Activated T-cell treated with anti-CD3 and anti-CD28 coated beads, Interleukin-2, amount 50 U/mL, for 24 hours (primary cell): ENCODE results near the gene WSB1.
"Not testable (repeated sequence)": the region's sequence is repeated elsewhere in the genome, so short reads cannot be mapped to it uniquely, and the experiment has no call there.

ENCODE experiments used
- DNase-seq: peaks from one replicate; pipeline ENCODE4 v3.0.0-alpha.2; 2020
- H3K27ac Mint-ChIP-seq: 2 replicates; pipeline ENCODE4 v1.8.0; 2020; ENCODE audit warnings: mild to moderate bottlenecking, mixed read lengths
- H3K27me3 Mint-ChIP-seq: 2 replicates; pipeline ENCODE4 v1.8.0; 2020; ENCODE audit warnings: mixed read lengths
- H3K36me3 Mint-ChIP-seq: 2 replicates; pipeline ENCODE4 v1.8.0; 2020; ENCODE audit warnings: low read depth, mixed read lengths
- H3K4me1 Mint-ChIP-seq: 2 replicates; pipeline ENCODE4 v1.8.0; 2020; ENCODE audit warnings: low read depth, mixed read lengths
- H3K4me3 Mint-ChIP-seq: 2 replicates; pipeline ENCODE4 v1.8.0; 2020; ENCODE audit warnings: mild to moderate bottlenecking, moderate library complexity, mixed read lengths
- H3K9me3 Mint-ChIP-seq: 2 replicates; pipeline ENCODE4 v1.8.0; 2020; ENCODE audit warnings: mixed read lengths

The WSB1 gene

GRCh38 chr17:27265333-27265732 lies 28.6 kb upstream of the WSB1 start:
- Mint-ChIP-seq H3K36me3 (no peaks in the 10 kb centered on the region), H3K27me3 (peaks cover 8% of the 10 kb centered on the region), H3K27ac (no peak overlapping the region), H3K4me1 (no peaks in the 10 kb centered on the region), H3K9me3 (no peaks in the 10 kb centered on the region), H3K4me3 (no peak overlapping the region)
- DNase-seq: no peak

DNA sequence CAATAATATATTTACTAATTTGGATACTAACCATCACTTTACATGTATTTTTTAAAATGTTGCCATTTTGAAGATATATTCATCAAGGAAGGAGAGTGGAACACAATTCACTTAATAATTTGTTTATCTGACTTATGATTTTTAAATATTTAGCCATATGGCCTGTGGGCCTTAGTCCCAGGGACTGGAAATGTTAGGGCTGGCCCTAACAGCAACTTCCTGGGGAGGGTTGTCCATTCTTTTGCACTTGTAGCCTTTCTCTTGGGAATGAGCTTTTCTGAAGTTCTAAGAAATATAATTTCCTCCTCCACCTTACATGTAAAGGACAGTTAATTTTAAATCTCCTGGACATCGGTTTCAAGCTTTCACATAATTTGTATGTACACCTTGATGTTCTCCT lies 27.7 kb upstream of the WSB1 start:
- Mint-ChIP-seq H3K27me3 (peaks cover 10% of the 10 kb centered on the region), H3K36me3 (no peaks in the 10 kb centered on the region), H3K4me1 (no peaks in the 10 kb centered on the region), H3K9me3 (no peaks in the 10 kb centered on the region), H3K27ac (no peak overlapping the region), H3K4me3 (no peak overlapping the region)
- no peak for DNase-seq

- Mint-ChIP-seq H3K4me3 (no peak overlapping the region), H3K27ac (no peak overlapping the region), H3K36me3 (no peaks in the 10 kb centered on the region), H3K27me3 (peaks cover 10% of the 10 kb centered on the region), H3K9me3 (no peaks in the 10 kb centered on the region), H3K4me1 (no peaks in the 10 kb centered on the region)
- DNase-seq: no peak
Observed at GRCh38 chr17:27268394-27269085, 25.4 kb upstream of the WSB1 start.

GRCh38 chr17:27269201-27269600 lies 24.7 kb upstream of the WSB1 start:
- Mint-ChIP-seq H3K27me3 (peaks cover 10% of the 10 kb centered on the region), H3K9me3 (no peaks in the 10 kb centered on the region), H3K4me3 (no peak overlapping the region), H3K36me3 (no peaks in the 10 kb centered on the region), H3K4me1 (no peaks in the 10 kb centered on the region), H3K27ac (no peak overlapping the region)
- no peak for DNase-seq

DNA sequence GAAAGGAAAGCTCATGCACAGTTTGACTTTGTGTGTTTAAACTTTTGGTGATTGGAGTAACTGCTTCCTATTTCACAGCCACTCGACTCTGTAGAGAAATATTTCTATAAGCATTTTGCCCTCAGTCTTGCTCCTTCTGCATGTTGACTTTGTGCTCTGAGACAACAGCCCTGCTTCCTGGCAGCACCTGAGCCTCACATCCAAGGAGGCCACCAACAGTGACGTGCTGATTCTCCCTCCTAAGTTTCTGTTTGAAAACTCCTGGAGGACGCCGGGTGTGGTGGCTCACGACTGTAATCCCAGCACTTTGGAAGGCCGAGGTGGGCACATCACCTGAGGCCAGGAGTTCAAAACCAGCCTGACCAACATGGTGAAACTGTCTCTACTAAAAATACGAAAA lies 23.9 kb upstream of the WSB1 start:
- no peak for DNase-seq
- Mint-ChIP-seq H3K4me1 (no peaks in the 10 kb centered on the region), H3K9me3 (no peaks in the 10 kb centered on the region), H3K27ac (no peak overlapping the region), H3K27me3 (peaks cover 10% of the 10 kb centered on the region), H3K4me3 (no peak overlapping the region), H3K36me3 (no peaks in the 10 kb centered on the region)

GRCh38 chr17:27276653-27277156 lies 17.2 kb upstream of the WSB1 start:
- no peaks in the 10 kb centered on the region for H3K4me1 Mint-ChIP-seq
- DNase-seq: no peak
- peaks cover 2% of the 10 kb centered on the region for H3K27me3 Mint-ChIP-seq
- no peak overlapping the region for H3K27ac Mint-ChIP-seq
- no peaks in the 10 kb centered on the region for H3K9me3 Mint-ChIP-seq
- H3K4me3 Mint-ChIP-seq: no peak overlapping the region
- H3K36me3 Mint-ChIP-seq: no peaks in the 10 kb centered on the region

DNA sequence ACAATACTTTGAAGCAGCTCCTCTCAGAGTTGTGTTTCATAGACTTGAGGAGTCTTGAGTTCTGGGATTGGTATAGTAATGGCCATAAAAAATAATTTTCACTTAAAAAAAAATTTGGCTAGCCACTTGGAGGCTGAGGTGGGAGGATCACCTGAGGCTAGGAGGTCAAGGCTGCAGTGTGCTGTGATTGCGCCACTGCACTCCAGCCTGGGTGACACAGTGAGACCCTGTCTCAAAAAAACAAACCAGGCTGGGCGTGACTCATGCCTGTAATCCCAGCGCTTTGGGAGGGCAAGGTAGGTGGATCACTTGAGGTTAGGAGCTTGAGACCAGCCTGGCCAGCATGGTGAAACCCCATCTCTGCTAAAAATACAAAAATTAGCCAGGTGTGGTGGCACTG lies 14.8 kb upstream of the WSB1 start:
- H3K27ac Mint-ChIP-seq, H3K27me3 Mint-ChIP-seq, DNase-seq, H3K4me1 Mint-ChIP-seq, H3K36me3 Mint-ChIP-seq, H3K4me3 Mint-ChIP-seq, H3K9me3 Mint-ChIP-seq: not testable (repeated sequence)

DNA sequence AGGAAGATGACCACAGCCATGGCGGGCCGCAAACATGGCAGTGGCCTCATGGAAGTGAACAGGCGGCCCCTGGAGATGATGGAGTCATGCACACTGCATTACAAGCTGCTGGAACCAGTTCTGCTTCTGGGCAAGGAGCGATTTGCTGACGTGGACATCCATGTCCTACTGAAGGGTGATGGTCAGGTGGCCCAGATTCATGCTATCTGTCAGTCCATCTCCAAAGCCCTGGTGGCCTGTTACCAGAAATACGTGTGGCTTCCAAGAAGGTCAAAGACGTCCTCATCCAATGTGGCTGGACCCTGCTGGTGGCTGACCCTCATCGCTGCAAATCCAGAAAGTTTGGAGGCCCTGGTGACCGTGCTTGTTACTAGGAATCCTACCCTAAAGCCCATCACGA lies 13.4 kb upstream of the WSB1 start:
- Mint-ChIP-seq H3K9me3 (no peaks in the 10 kb centered on the region), H3K27ac (no peak overlapping the region), H3K36me3 (no peaks in the 10 kb centered on the region), H3K4me3 (no peak overlapping the region), H3K4me1 (no peaks in the 10 kb centered on the region), H3K27me3 (peaks cover 2% of the 10 kb centered on the region)
- DNase-seq: no peak

DNA sequence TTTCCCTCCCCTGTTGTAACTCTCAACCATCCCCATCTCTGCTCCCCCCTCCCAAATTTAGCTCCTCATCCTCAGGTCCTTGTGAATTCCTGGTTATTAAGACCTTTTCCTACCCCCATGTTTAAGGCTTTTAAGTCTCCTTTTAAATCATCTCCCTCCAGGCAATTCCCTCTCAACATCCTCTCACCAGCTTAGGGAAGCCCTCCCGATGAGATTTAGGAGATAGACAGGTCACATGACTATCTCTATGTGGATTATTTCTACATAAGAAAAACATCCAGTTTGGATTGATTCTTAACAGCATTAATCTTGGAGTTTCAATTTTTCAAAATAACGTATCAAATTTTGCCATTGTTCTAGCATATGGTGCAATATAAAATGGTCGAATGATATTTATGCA lies 12.5 kb upstream of the WSB1 start:
- Mint-ChIP-seq H3K4me3 (no peak overlapping the region), H3K27ac (no peak overlapping the region), H3K36me3 (no peaks in the 10 kb centered on the region), H3K27me3 (peaks cover 2% of the 10 kb centered on the region), H3K9me3 (no peaks in the 10 kb centered on the region), H3K4me1 (no peaks in the 10 kb centered on the region)
- no peak for DNase-seq

GRCh38 chr17:27282054-27282551 lies 11.8 kb upstream of the WSB1 start:
- no peak overlapping the region for H3K4me3 Mint-ChIP-seq
- no peaks in the 10 kb centered on the region for H3K36me3 Mint-ChIP-seq
- H3K4me1 Mint-ChIP-seq: no peaks in the 10 kb centered on the region
- peaks cover 2% of the 10 kb centered on the region for H3K27me3 Mint-ChIP-seq
- no peaks in the 10 kb centered on the region for H3K9me3 Mint-ChIP-seq
- DNase-seq: no peak
- no peak overlapping the region for H3K27ac Mint-ChIP-seq

- Mint-ChIP-seq H3K27ac (no peak overlapping the region), H3K4me1 (no peaks in the 10 kb centered on the region), H3K9me3 (no peaks in the 10 kb centered on the region), H3K4me3 (no peak overlapping the region), H3K36me3 (no peaks in the 10 kb centered on the region), H3K27me3 (peaks cover 2% of the 10 kb centered on the region)
- no peak for DNase-seq
Observed at GRCh38 chr17:27283060-27283459, 10.9 kb upstream of the WSB1 start.

DNA sequence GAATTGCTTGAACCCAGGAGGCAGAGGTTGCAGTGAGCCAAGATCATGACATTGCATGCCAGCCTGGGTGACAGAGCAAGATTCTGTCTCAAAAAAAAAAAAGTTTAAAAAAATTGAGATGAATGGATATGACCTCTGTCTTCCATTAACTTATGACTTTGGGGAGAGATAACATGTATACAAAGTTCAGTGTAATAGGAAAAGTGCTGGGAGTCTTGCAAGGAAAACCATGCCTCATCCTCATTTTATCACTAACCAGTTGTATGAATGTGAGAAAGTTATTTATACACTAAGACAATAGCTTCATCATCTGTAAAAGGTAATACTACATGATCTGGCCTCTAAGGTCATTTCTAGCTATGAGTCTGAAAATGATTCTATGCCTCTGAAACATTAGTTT lies 10.2 kb upstream of the WSB1 start:
- H3K4me3 Mint-ChIP-seq: no peak overlapping the region

GRCh38 chr17:27284811-27285415 lies 9.0 kb upstream of the WSB1 start:
- no peak overlapping the region for H3K4me3 Mint-ChIP-seq
- peaks cover 2% of the 10 kb centered on the region for H3K27me3 Mint-ChIP-seq
- no peak for DNase-seq
- no peaks in the 10 kb centered on the region for H3K36me3 Mint-ChIP-seq
- H3K9me3 Mint-ChIP-seq: no peaks in the 10 kb centered on the region
- no peak overlapping the region for H3K27ac Mint-ChIP-seq
- H3K4me1 Mint-ChIP-seq: no peaks in the 10 kb centered on the region

More for the DNA sequence above, 10.2 kb upstream of the WSB1 start:
- no peaks in the 10 kb centered on the region for H3K4me1 Mint-ChIP-seq
- no peak for DNase-seq
- H3K27ac Mint-ChIP-seq: no peak overlapping the region
- H3K36me3 Mint-ChIP-seq: no peaks in the 10 kb centered on the region
- no peaks in the 10 kb centered on the region for H3K9me3 Mint-ChIP-seq
- H3K27me3 Mint-ChIP-seq: peaks cover 2% of the 10 kb centered on the region

- Mint-ChIP-seq H3K9me3 (no peaks in the 10 kb centered on the region), H3K4me3 (no peak overlapping the region), H3K27me3 (peaks cover 2% of the 10 kb centered on the region), H3K36me3 (no peaks in the 10 kb centered on the region), H3K4me1 (no peaks in the 10 kb centered on the region), H3K27ac (no peak overlapping the region)
- no peak for DNase-seq
Observed at GRCh38 chr17:27285516-27285915, 8.4 kb upstream of the WSB1 start.

DNA sequence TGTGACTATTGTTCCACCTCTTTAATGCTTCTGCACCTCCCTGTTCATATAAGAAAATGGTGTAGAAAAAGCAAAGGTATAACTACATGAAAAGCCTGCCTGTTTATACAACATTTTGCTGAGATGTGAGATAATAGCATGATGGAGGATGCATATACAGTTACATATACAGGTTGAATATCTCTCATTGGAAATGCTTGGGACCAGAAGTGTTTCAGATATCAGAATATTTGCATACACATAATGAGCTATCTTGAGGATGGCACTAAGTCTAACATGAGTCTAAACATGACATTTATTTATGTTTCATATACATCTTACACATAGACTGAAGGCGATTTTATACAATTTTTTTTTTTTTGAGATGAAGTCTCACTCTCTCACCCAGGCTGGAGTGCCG lies 5.7 kb upstream of the WSB1 start:
- peaks cover 1% of the 10 kb centered on the region for H3K4me1 Mint-ChIP-seq
- H3K9me3 Mint-ChIP-seq: no peaks in the 10 kb centered on the region
- no peaks in the 10 kb centered on the region for H3K36me3 Mint-ChIP-seq
- H3K27me3 Mint-ChIP-seq: no peaks in the 10 kb centered on the region
- H3K27ac Mint-ChIP-seq: no peak overlapping the region
- DNase-seq: no peak
- H3K4me3 Mint-ChIP-seq: no peak overlapping the region
